Colonic mucosa (tissue), 4 donors: Measurements from ENCODE around the gene ZSWIM5. TPM values are rescaled to one million over a fixed set of nuclear protein-coding genes. Genes with fewer than 3 reads are reported as not detected.

Experiments
- DNase-seq: peaks from one replicate; pipeline ENCODE4 v3.0.0-alpha.2; 2020
- H3K27ac ChIP-seq: fragments of 200-600 bp; one replicate; pipeline ENCODE4 v1.8.0; 2021
- H3K27me3 ChIP-seq: fragments of 200-600 bp; one replicate; pipeline ENCODE4 v1.8.0; 2021
- H3K36me3 ChIP-seq: fragments of 200-600 bp; one replicate; pipeline ENCODE4 v1.8.0; 2021
- H3K4me1 ChIP-seq: fragments of 200-600 bp; one replicate; pipeline ENCODE4 v1.8.0; 2021; ENCODE audit warnings: mild to moderate bottlenecking
- H3K4me3 ChIP-seq: fragments of 200-600 bp; one replicate; pipeline ENCODE4 v1.8.0; 2021
- H3K9ac ChIP-seq, 2 donors: one replicate each; pipeline ENCODE4 v1.7.0; 2013; ENCODE audit warnings: control low read depth in 2 of 2, low read depth in 2 of 2, low read length in 2 of 2
- H3K9me3 ChIP-seq: fragments of 200-600 bp; one replicate; pipeline ENCODE4 v1.8.0; 2021
- CTCF ChIP-seq: fragments of 200-600 bp; IDR thresholded peaks from one replicate; pipeline ENCODE4 v1.8.0; 2022; ENCODE audit warnings: antibody characterized with exemption, mild to moderate bottlenecking
- intact Hi-C: fragments of 100-400 bp; cut with DNase I; formaldehyde crosslinking; loops from one replicate; pipeline ENCODE4 v1.14.1; 2022
- total RNA-seq, 2 donors: library from RNA; stranded (reverse); fragmentation: NEBNext Ultra II Directional in 1 of 2; extraction: Animal tissue kit (Norgen Biotek cat#: 25700) in 1 of 2; gene quantifications; one replicate each; pipeline ENCODE4 v1.2.1, GENCODE V29; 2021
- donor health status: healthy.
- donor health status: DM: no; HTN: no; CAD: no.
- donor health status: DM: no; HTN: no; CAD: no.

ZSWIM5 gene
- total RNA-seq, 2 donors from 2014 or later, result 9.0 to 9.7 TPM

GRCh38 chr1:45013551-45014209, 192.7 kb downstream of the ZSWIM5 start:
- no peak for DNase-seq
- intact Hi-C loops, result loop anchor here (5.0 kb wide), 1 partner anchor 479 kb away; the partner anchor contains the start of gene TESK2
- Histone ChIP-seq H3K27ac (no peak overlapping the region), H3K27me3 (no peaks in the 10 kb centered on the region), H3K4me1 (peaks cover 12% of the 10 kb centered on the region), H3K4me3 (no peak overlapping the region), H3K9ac (no peak overlapping the region), H3K9me3 (no peaks in the 10 kb centered on the region), H3K36me3 (peaks cover 6% of the 10 kb centered on the region)
- TF ChIP-seq CTCF, result no peak

- Histone ChIP-seq H3K4me1 (peaks cover 12% of the 10 kb centered on the region), H3K9me3 (no peaks in the 10 kb centered on the region), H3K4me3 (peak overlapping the region; percentile 90), H3K36me3 (peaks cover 15% of the 10 kb centered on the region), H3K9ac (peak overlapping the region; percentile 74 to 76), H3K27me3 (no peaks in the 10 kb centered on the region), H3K27ac (peak overlapping the region; percentile 75)
- DNase-seq, result peak; percentile 80
- intact Hi-C loops, result loop anchor here (5.0 kb wide), 1 partner anchor 480 kb away; the partner anchor contains the start of gene TESK2
- no peak for TF ChIP-seq CTCF
Measured at GRCh38 chr1:45012639-45013278, 193.6 kb downstream of the ZSWIM5 start.

- Histone ChIP-seq H3K27me3 (no peaks in the 10 kb centered on the region), H3K4me3 (peak within 1 kb of the TSS; percentile 90), H3K27ac (peak within 1 kb of the TSS; percentile 75), H3K36me3 (peaks cover 21% of the 10 kb centered on the region), H3K4me1 (peaks cover 12% of the 10 kb centered on the region), H3K9ac (peak within 1 kb of the TSS; percentile 76 to 84), H3K9me3 (no peaks in the 10 kb centered on the region)
- intact Hi-C loops, result loop anchor here (5.0 kb wide), 1 partner anchor 480 kb away; the partner anchor contains the start of gene TESK2
- no peak for TF ChIP-seq CTCF
- peak; percentile 93 for DNase-seq
Measured at GRCh38 chr1:45011837-45012638, 194.4 kb downstream of the ZSWIM5 start, which contains the start of gene UROD. Gene UROD (plus strand): TSS chr1:45012254. CDS start chr1:45012266, 12 bp downstream.

GRCh38 chr1:45010855-45011811, 195.3 kb downstream of the ZSWIM5 start, which contains the start of gene HECTD3:
Gene HECTD3 (minus strand): TSS chr1:45011324. CDS start chr1:45011257, 67 bp downstream.
- Histone ChIP-seq H3K4me1 (peaks cover 12% of the 10 kb centered on the region), H3K4me3 (peak within 1 kb of the TSS; percentile 90), H3K9ac (peak within 1 kb of the TSS; percentile 76 to 84), H3K27me3 (no peaks in the 10 kb centered on the region), H3K9me3 (no peaks in the 10 kb centered on the region), H3K36me3 (peaks cover 26% of the 10 kb centered on the region), H3K27ac (peak within 1 kb of the TSS; percentile 75)
- peak; percentile 93 for DNase-seq
- intact Hi-C loops, result loop anchor here (5.0 kb wide), 1 partner anchor 481 kb away; the partner anchor contains the start of gene TESK2
- no peak for TF ChIP-seq CTCF
